HL-60 (cell line): Measurements from ENCODE around the gene CDK5R1.

Experiments
- CTCF ChIP-seq: IDR thresholded peaks from one replicate; pipeline ENCODE4 v1.5.1; 2011; ENCODE audit warnings: low read length, control low read depth, inconsistent platforms; ENCODE audit not compliant: insufficient read depth
- REST ChIP-seq: IDR thresholded peaks from 2 replicates; pipeline ENCODE4 v1.6.1; 2012; ENCODE audit warnings: low read depth; ENCODE audit not compliant: insufficient replicate concordance

- TF ChIP-seq CTCF (no peak), REST (no peak)
These were observed 15.9 kb downstream of the CDK5R1 start for GRCh38 chr17:32502710-32503109.
